NCI-H146 treated with DMSO at 0.1 percent for 48 hours (cell line): ENCODE measurements around the gene SIDT1.

Experiments
- DNase-seq: peaks from one replicate; lab custom pipeline; 2025; ENCODE audit not compliant: unreplicated experiment; lab: John Stamatoyannopoulos, UW

SIDT1 gene

GRCh38 chr3:113545594-113545993 is 13.2 kb downstream of the SIDT1 start:
- DNase-seq, result no peak

DNA sequence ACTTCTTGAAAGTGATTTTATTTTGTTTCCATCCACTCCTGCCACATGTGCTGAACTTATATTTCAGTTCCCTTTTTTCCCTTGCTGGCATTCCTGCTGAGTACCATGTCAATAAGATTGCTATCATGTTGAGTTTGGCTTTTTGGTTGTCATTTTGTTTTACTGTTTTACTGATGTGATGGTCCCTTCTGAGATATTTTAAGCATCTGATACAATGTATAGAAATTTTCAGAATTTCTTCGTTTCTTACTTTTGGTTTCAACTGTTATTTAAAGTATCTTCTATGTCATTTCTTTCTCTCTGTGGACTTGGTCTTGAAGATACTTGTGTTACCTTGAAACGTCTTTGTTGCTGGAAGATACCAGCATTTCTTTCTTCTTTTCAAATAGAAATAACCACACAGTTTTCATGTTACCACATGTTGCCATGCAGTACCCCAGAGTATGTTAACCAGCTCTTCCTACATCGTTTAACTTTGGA is 14.1 kb downstream of the SIDT1 start:
- DNase-seq, result no peak

GRCh38 chr3:113548501-113548900 is 16.1 kb downstream of the SIDT1 start:
- no peak for DNase-seq

GRCh38 chr3:113551820-113552219 is 19.5 kb downstream of the SIDT1 start:
- no peak for DNase-seq

DNA sequence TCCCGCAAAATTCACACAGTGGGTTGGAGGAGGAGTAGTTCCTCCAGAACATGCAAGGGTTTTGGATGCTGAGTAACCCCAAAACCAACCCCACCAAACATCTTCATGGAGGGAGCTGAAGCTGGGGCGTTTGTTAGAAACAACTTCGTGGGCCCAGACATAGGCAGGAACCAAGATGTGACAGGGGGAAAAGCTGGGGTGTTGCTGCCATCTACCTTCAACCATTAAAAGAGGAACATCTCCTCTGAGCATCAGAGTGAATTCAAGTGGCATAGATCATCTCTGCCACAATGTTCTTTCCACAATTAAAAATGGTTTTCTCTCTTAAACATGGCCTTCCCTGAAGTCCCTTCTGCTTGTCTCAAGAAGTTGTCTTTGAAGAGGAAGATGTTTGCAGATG is 20.5 kb downstream of the SIDT1 start:
- no peak for DNase-seq

DNA sequence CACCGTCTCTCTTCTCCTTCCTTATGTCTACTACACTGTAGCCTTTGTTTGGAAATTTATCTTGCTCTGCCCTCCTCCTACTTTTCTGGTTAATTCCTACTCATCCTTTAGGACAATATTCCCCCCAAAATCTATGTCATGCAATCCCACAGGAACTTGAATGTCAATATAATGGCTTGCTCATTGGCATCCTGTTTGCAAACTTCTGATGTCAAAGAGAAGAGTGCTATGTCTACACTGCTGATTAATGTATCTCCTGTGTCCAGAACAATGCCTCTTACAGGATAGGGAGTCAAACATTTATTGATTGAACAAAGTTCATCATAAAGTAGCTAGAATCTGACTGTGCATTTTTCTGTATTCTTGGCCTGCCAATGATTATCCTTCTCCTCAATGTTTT is 22.8 kb downstream of the SIDT1 start:
- no peak for DNase-seq

- DNase-seq, result no peak
These were observed 24.1 kb downstream of the SIDT1 start for GRCh38 chr3:113556316-113556945.

GRCh38 chr3:113556946-113557335 is 24.6 kb downstream of the SIDT1 start:
- DNase-seq, result no peak

DNA sequence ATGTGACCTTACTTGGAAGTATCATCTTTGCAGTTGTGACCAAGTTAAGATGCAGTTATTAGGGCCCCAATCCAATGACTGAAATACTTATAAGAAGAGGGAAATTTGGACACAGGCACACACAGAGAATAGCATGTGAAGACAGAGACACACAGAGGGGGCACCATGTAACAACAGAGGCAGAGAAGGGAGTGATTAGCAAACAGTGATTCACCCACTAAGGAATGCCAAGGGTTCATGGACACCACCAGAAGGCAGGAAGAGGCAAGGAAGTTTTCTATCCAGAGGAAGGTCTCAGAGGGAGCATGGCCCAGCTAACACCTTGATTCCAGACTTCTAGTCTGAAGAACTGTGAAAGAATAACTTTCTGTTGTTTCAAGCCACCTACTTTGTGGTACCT is 25.0 kb downstream of the SIDT1 start:
- no peak for DNase-seq

- DNase-seq, result no peak
These were observed 26.7 kb downstream of the SIDT1 start for GRCh38 chr3:113559009-113559408.

GRCh38 chr3:113560271-113560670 is 27.9 kb downstream of the SIDT1 start:
- no peak for DNase-seq

GRCh38 chr3:113560831-113561623 is 28.7 kb downstream of the SIDT1 start:
- DNase-seq, result no peak

- DNase-seq, result no peak
These were observed 33.2 kb downstream of the SIDT1 start for GRCh38 chr3:113565555-113565954.

DNA sequence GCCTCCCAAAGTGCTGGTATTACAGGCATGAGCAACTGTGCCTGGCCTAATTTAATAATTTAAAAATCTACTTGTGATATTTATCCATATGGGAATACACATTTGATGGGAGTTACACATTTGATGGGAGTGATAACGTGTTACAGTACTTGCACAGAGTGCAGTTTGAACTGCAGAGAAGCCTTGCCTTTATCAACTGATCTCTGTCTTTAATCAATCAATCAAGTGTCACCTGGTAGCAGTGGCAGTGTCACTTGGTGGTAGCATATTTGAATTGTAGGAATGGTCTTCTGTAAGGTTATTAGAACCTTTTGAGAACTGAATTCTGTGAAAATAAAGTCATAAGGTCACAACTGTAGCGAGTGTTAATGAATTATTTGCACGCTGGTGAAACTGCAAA is 37.8 kb downstream of the SIDT1 start:
- DNase-seq, result no peak

DNA sequence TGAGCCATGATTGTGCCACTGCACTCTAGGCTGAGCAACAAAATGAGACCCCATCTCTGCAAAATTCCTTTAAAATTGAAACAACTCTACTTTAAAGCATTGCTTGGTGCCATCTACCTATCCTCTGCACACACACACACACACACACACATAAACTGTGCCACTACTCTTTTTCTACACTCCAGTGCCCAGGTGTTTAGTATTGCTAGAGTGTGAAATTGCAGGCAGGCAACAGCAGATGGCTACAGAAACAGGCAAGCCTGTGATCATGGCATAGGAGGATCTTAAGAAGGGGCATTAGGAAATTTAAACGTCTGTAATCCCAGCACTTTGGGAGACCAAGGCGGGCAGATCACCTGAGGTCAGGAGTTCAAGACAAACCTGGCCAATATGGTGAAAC is 39.0 kb downstream of the SIDT1 start:
- no peak for DNase-seq

GRCh38 chr3:113573728-113574127 is 41.4 kb downstream of the SIDT1 start:
- no peak for DNase-seq

GRCh38 chr3:113574213-113574612 is 41.9 kb downstream of the SIDT1 start:
- peak; percentile 42 for DNase-seq

GRCh38 chr3:113575206-113575605 is 42.9 kb downstream of the SIDT1 start:
- DNase-seq, result no peak

DNA sequence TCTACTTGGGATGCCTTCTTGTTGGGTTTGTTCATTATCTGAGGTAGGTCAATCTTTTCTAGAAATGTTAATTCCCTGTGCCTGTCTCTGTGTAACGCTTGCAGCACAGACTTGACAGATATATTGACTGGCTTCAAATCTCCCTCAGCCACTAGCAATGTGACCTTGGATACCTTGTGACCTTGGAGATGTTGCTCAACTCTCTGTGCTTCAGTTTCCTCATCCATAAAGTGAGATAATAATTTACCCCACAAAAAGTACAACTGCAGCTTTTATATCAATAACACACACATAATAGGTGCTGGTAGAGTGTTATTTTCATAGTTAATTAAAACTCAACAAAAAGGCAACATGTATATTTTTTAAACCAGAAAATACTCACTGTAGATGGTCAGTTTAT is 52.9 kb downstream of the SIDT1 start:
- DNase-seq, result no peak

- no peak for DNase-seq
These were observed 53.4 kb downstream of the SIDT1 start for GRCh38 chr3:113585720-113586119.

GRCh38 chr3:113588806-113589205 is 56.5 kb downstream of the SIDT1 start:
- DNase-seq, result no peak

DNA sequence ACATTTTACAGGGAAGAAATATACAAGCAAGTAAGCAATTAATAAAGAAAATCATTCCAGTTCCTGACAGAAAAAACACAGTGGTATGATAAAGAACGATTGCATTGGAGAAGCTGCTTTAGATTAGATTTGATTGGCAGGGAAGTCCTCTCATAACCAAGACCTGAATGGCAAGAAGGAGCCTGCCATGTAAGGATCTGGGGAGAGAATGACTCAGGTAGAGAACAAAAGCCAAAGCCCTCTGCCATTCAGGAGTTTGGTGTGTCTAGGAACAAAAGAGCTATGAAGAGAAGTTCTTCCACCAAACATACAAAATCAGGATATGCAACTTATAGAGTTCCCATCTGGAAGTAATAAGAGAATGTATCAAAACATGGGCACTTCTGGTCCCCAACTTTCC is 57.6 kb downstream of the SIDT1 start:
- DNase-seq, result no peak

DNA sequence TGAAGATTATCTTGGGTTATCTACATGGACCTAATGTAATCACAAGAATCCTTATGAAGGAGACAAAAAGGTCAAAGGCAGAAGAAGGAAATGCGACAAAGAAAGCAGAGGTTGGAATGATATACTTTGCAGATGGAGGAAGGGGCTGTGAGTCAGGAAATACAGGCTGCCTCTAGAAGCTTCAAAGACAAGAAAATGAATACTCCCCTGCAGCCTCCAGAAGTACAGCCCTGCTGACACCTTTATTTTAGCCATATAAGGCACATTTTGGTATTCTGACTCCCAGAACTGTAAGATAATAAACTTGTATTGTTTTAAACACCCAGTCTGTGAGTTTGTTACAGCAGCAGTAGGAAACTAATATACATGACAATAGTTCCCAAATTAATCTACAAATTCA is 58.6 kb downstream of the SIDT1 start:
- no peak for DNase-seq
